ENCODE results near the gene AKR1B1. TPM values are rescaled to one million over a fixed set of nuclear protein-coding genes. Genes with fewer than 3 reads are reported as not detected.

AKR1B1 gene
- total RNA-seq, 1 experiment from 2014 or later, result 1.6 TPM

DNA sequence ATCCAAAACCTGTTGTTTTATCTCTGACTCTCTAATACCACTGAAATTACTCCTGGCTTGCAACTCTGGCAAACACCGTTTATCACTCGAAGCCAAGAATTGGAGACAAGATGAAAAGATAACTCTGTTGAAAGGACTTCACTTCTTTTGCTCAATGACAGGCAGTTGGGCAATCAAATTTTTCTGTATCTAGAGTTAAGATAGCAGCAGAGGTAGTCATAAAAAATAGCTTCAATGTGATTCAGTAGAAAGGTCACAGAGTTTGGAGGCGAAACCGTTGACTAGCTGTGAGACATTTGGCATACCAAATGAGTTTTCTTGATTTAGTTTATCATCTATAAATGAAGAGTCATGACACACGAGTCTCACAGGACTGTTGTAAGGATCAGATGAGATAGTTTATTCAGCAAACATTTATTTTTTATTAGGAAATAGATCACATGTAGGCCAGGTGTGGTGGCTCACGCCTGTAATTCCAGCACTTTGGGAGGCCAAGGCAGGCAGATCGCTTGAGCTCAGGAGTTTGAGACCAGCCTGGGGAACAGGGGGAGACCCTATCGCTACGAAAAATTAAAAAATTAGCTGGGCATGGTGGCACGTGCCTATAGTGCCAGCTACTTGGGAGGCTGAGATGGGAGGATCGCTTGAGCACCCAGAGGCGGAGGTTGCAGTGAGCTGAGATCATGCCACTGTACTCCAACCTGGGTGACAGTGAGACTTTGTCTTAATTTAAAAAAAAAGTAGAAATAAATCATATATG is 23.6 kb downstream of the AKR1B1 start:
- no peak overlapping the region for H2AFZ ChIP-seq (ENCODE audit: low read length)
- peaks cover 28% of the 10 kb centered on the region for H3K4me1 ChIP-seq (ENCODE audit: insufficient read depth, low read length)
- no peaks in the 10 kb centered on the region for H3K79me2 ChIP-seq (ENCODE audit: low read length)
- POLR2A ChIA-PET (ENCODE audit: unreplicated experiment), result no interaction called here
- no peaks in the 10 kb centered on the region for H3F3A ChIP-seq (ENCODE audit: low read length, unreplicated experiment)
- H3K9me3 ChIP-seq (ENCODE audit: low read length), result no peaks in the 10 kb centered on the region
- ATAC-seq, result no peak
- H3K27me3 ChIP-seq (ENCODE audit: low read length), result no peaks in the 10 kb centered on the region
- H3K9me2 ChIP-seq (replicated peaks; ENCODE audit: low read length), result no peaks in the 10 kb centered on the region
- TF ChIP-seq EZH2phosphoT487 (IDR thresholded peaks at IDR 0.05; ENCODE audit: borderline replicate concordance, low read length) (no peak), EZH2 (IDR thresholded peaks at IDR 0.05; ENCODE audit: low read length, unreplicated experiment) (no peak)
- TF ChIP-seq, protein P1, sequence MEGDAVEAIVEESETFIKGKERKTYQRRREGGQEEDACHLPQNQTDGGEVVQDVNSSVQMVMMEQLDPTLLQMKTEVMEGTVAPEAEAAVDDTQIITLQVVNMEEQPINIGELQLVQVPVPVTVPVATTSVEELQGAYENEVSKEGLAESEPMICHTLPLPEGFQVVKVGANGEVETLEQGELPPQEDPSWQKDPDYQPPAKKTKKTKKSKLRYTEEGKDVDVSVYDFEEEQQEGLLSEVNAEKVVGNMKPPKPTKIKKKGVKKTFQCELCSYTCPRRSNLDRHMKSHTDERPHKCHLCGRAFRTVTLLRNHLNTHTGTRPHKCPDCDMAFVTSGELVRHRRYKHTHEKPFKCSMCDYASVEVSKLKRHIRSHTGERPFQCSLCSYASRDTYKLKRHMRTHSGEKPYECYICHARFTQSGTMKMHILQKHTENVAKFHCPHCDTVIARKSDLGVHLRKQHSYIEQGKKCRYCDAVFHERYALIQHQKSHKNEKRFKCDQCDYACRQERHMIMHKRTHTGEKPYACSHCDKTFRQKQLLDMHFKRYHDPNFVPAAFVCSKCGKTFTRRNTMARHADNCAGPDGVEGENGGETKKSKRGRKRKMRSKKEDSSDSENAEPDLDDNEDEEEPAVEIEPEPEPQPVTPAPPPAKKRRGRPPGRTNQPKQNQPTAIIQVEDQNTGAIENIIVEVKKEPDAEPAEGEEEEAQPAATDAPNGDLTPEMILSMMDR (conservative IDR thresholded peaks at IDR 0.05; ENCODE audit: low read depth, low read length), result no peak
- no peak overlapping the region for H3K4me2 ChIP-seq (ENCODE audit: low read length)
- CTCF ChIA-PET, result interaction anchor here (1.4 kb wide), 1 partner anchor 79 kb away, joined by 3 read pairs; no protein-coding TSS in a partner anchor
- no TSS peak for BruUV-seq (replicated peaks)
- no peaks in the 10 kb centered on the region for H3K36me3 ChIP-seq (ENCODE audit: low read depth, low read length)
- intact Hi-C loops (cut with micrococcal nuclease), result loop anchor here (10.0 kb wide), 1 partner anchor 519 kb away; no protein-coding TSS in a partner anchor
- DNase-seq, result peak; percentile 72
- H4K20me1 ChIP-seq (ENCODE audit: low read length), result no peaks in the 10 kb centered on the region
- H3K4me3 ChIP-seq (ENCODE audit: low read length), result no peak overlapping the region
- peak overlapping the region; percentile 19; the same call in 1 of the 2 replicates for H3K27ac ChIP-seq (ENCODE audit: low read length)
- no peak overlapping the region for H3K9ac ChIP-seq (ENCODE audit: low read length)

DNA sequence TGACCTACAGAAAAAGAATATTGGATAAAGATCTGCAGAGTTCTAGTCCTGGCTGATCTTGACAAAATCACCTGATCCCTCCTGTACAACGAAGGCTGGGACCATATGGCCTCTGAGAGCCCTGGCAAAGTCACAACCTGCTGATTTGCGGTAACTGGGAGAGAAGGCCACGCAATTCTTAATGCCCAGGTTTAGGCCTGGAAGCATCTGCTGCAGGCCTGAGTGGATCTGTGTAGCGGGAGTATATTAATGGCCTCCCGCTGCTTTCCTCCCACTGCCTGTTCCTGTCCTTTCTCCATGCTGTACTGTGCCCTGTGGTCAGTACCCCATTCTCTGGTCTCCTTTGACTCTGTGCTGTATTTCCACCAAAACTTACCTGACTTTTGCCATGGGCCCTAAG is 24.2 kb downstream of the AKR1B1 start:
- Histone ChIP-seq H3K9me3 (ENCODE audit: low read length) (no peaks in the 10 kb centered on the region), H4K20me1 (ENCODE audit: low read length) (no peaks in the 10 kb centered on the region), H3K4me1 (ENCODE audit: insufficient read depth, low read length) (peaks cover 28% of the 10 kb centered on the region), H3K27me3 (ENCODE audit: low read length) (no peaks in the 10 kb centered on the region), H3F3A (ENCODE audit: low read length, unreplicated experiment) (no peaks in the 10 kb centered on the region), H3K36me3 (ENCODE audit: low read depth, low read length) (no peaks in the 10 kb centered on the region), H2AFZ (ENCODE audit: low read length) (no peak overlapping the region), H3K9me2 (replicated peaks; ENCODE audit: low read length) (no peaks in the 10 kb centered on the region), H3K27ac (ENCODE audit: low read length) (peak overlapping the region; percentile 19; the same call in 1 of the 2 replicates), H3K4me3 (ENCODE audit: low read length) (no peak overlapping the region), H3K4me2 (ENCODE audit: low read length) (no peak overlapping the region), H3K79me2 (ENCODE audit: low read length) (no peaks in the 10 kb centered on the region), H3K9ac (ENCODE audit: low read length) (no peak overlapping the region)
- DNase-seq, result no peak
- TF ChIP-seq EZH2 (IDR thresholded peaks at IDR 0.05; ENCODE audit: low read length, unreplicated experiment), result no peak
- TF ChIP-seq, protein P1 (conservative IDR thresholded peaks at IDR 0.05; ENCODE audit: low read depth, low read length), result no peak
- no peak for TF ChIP-seq EZH2phosphoT487 (IDR thresholded peaks at IDR 0.05; ENCODE audit: borderline replicate concordance, low read length)
- ChIA-PET POLR2A (ENCODE audit: unreplicated experiment) (no interaction called here), CTCF (interaction anchor here (1.4 kb wide), 1 partner anchor 79 kb away, joined by 3 read pairs; no protein-coding TSS in a partner anchor)
- no peak for ATAC-seq
- no TSS peak for BruUV-seq (replicated peaks)
- intact Hi-C loops (cut with micrococcal nuclease), result loop anchor here (10.0 kb wide), 1 partner anchor 520 kb away; no protein-coding TSS in a partner anchor

DNA sequence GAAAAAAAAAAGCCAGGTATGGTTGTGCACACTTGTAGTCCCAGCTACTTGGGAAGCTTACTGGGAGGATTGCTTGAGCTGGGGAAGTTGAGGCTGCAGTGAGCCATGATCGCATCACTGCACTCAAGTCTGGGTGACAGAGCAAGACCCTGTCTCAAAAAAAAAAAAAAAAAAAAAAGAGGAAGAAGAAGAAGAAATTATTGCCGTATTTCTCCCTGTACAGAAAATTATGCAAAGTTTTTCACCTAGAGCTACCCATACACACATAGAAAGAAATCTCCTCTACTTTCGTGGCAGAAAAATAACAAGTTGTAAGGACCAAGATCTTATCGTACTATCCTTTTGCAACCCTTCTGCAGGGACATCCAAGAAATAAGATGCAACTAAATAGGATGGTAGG is 25.5 kb downstream of the AKR1B1 start:
- BruUV-seq (replicated peaks), result no TSS peak

More for the DNA sequence above, 25.5 kb downstream of the AKR1B1 start:
- ATAC-seq, result no peak
- no peaks in the 10 kb centered on the region for H3F3A ChIP-seq (ENCODE audit: low read length, unreplicated experiment)
- CTCF ChIA-PET, result interaction anchor here (0.9 to 2.5 kb wide), 7 partner anchors 11 to 181 kb away, joined by 3 to 47 read pairs (median 13); no protein-coding TSS in a partner anchor
- no peaks in the 10 kb centered on the region for H3K36me3 ChIP-seq (ENCODE audit: low read depth, low read length)
- TF ChIP-seq, protein P1 (conservative IDR thresholded peaks at IDR 0.05; ENCODE audit: low read depth, low read length), result no peak
- TF ChIP-seq EZH2 (IDR thresholded peaks at IDR 0.05; ENCODE audit: low read length, unreplicated experiment) (no peak), EZH2phosphoT487 (IDR thresholded peaks at IDR 0.05; ENCODE audit: borderline replicate concordance, low read length) (no peak)
- POLR2A ChIA-PET (ENCODE audit: unreplicated experiment), result interaction anchor here (0.6 kb wide), 1 partner anchor 114 kb away, joined by 16 read pairs; no protein-coding TSS in a partner anchor
- no peak overlapping the region for H3K9ac ChIP-seq (ENCODE audit: low read length)
- H3K4me1 ChIP-seq (ENCODE audit: insufficient read depth, low read length), result peaks cover 28% of the 10 kb centered on the region
- intact Hi-C loops (cut with micrococcal nuclease), result loop anchor here (1.0 to 10.0 kb wide), 4 partner anchors 45 to 521 kb away; no protein-coding TSS in a partner anchor
- H3K4me2 ChIP-seq (ENCODE audit: low read length), result peak overlapping the region; percentile 98
- H3K27ac ChIP-seq (ENCODE audit: low read length), result no peak overlapping the region
- no peaks in the 10 kb centered on the region for H3K27me3 ChIP-seq (ENCODE audit: low read length)
- no peaks in the 10 kb centered on the region for H3K9me2 ChIP-seq (replicated peaks; ENCODE audit: low read length)
- no peaks in the 10 kb centered on the region for H3K9me3 ChIP-seq (ENCODE audit: low read length)
- H4K20me1 ChIP-seq (ENCODE audit: low read length), result no peaks in the 10 kb centered on the region
- H3K79me2 ChIP-seq (ENCODE audit: low read length), result no peaks in the 10 kb centered on the region
- no peak overlapping the region for H2AFZ ChIP-seq (ENCODE audit: low read length)
- no peak for DNase-seq
- H3K4me3 ChIP-seq (ENCODE audit: low read length), result no peak overlapping the region
